Testis (tissue), 3 donors: ENCODE measurements around the gene FLNB. TPM values are rescaled to one million over a fixed set of nuclear protein-coding genes. Genes with fewer than 3 reads are reported as not detected.

ENCODE experiments used
- DNase-seq: peaks from one replicate; pipeline ENCODE4 v3.0.0-alpha.2; 2019
- H3K27ac ChIP-seq, 2 donors: fragments of 200-600 bp; sonication (generic); one replicate each; pipeline ENCODE4 v1.5.1; 2019
- H3K27me3 ChIP-seq: fragments of 200-600 bp; sonication (generic); one replicate; pipeline ENCODE4 v1.5.1; 2019
- H3K36me3 ChIP-seq: fragments of 200-600 bp; sonication (generic); one replicate; pipeline ENCODE4 v1.5.1; 2017; ENCODE audit warnings: low read depth; ENCODE audit errors: missing control alignments
- H3K4me1 ChIP-seq: fragments of 200-600 bp; sonication (generic); one replicate; pipeline ENCODE4 v1.5.1; 2019
- H3K4me3 ChIP-seq, 2 donors: fragments of 200-600 bp; sonication (generic); one replicate each; pipeline ENCODE4 v1.5.1; 2017 to 2019
- H3K9me3 ChIP-seq: fragments of 200-600 bp; sonication (generic); one replicate; pipeline ENCODE4 v1.5.1; 2017
- CTCF ChIP-seq, 3 experiments: fragments of 450-650 bp in 2 of 3; fragments of 200-600 bp in 1 of 3; sonication (generic) in 1 of 3; IDR thresholded peaks; one replicate each; pipeline ENCODE4 v1.5.1; 2016 to 2019; ENCODE audit warnings: antibody characterized with exemption in 3 of 3, mild to moderate bottlenecking in 2 of 3, moderate library complexity in 1 of 3
- POLR2A ChIP-seq: fragments of 450-650 bp; IDR thresholded peaks from one replicate; pipeline ENCODE4 v1.6.1; 2017; ENCODE audit warnings: antibody characterized with exemption, mild to moderate bottlenecking, moderate library complexity
- WGBS, 2 donors: methylation state at CpG; one replicate each; pipeline ENCODE4 v1.1.5; 2018; 5-methylcytosine and 5-hydroxymethylcytosine counted together
- intact Hi-C: fragments of 100-400 bp; cut with DNase I; formaldehyde crosslinking; loops from one replicate; pipeline ENCODE4 v1.15.1; 2023; ENCODE audit warnings: low total_unique reads
- polyA plus RNA-seq: library from polyadenylated mRNA; stranded (reverse); fragments of 350-450 nt; fragmentation: Illumina TruSeq; extraction: RNeasy Lipid Tissue Mini Kit (QIAGEN cat#74804); gene quantifications from one replicate; pipeline ENCODE4 v1.2.3, GENCODE V29; 2014; ENCODE audit warnings: low read depth, low replicate concordance; ENCODE audit not compliant: insufficient read depth
- total RNA-seq, 2 donors: library from RNA; depleted of rRNA; stranded (reverse); fragments of >200 nt; gene quantifications; one replicate each; pipeline ENCODE4 v1.2.3, GENCODE V29; 2016

FLNB gene
- total and polyA plus RNA-seq, 3 donors from 2014 or later = 105 to 199 (median 166) TPM

GRCh38 chr3:58034738-58035523 is 26.7 kb downstream of the FLNB start:
- Histone ChIP-seq H3K27me3 (no peaks in the 10 kb centered on the region), H3K4me1 (peaks cover 15% of the 10 kb centered on the region), H3K27ac (no peak overlapping the region), H3K36me3 (no peaks in the 10 kb centered on the region), H3K4me3 (no peak overlapping the region), H3K9me3 (no peaks in the 10 kb centered on the region)
- no peak for DNase-seq
- intact Hi-C loops = no loop called here
- no peak for TF ChIP-seq CTCF (IDR thresholded peaks at IDR 0.05)
- 80 to 87% methylated on average over 4 to 6 of the region's 6 CpGs for WGBS, 2 donors

- TF ChIP-seq POLR2A (no peak), CTCF (IDR thresholded peaks at IDR 0.05) (no peak)
- no peak for DNase-seq
- Histone ChIP-seq H3K4me1 (peaks cover 20% of the 10 kb centered on the region), H3K27me3 (no peaks in the 10 kb centered on the region), H3K9me3 (no peaks in the 10 kb centered on the region), H3K36me3 (no peaks in the 10 kb centered on the region), H3K4me3 (no peak overlapping the region), H3K27ac (no peak overlapping the region)
- 62 to 66% methylated on average over 11 of the region's 11 CpGs for WGBS, 2 donors
- intact Hi-C loops = no loop called here
Observed at GRCh38 chr3:58035524-58036255, 27.5 kb downstream of the FLNB start.

GRCh38 chr3:58036293-58037032 is 28.2 kb downstream of the FLNB start:
- H3K4me3 ChIP-seq = no peak overlapping the region
- H3K27me3 ChIP-seq = no peaks in the 10 kb centered on the region
- DNase-seq = no peak
- peaks cover 23% of the 10 kb centered on the region for H3K4me1 ChIP-seq
- intact Hi-C loops = no loop called here
- TF ChIP-seq CTCF (IDR thresholded peaks at IDR 0.05) (no peak), POLR2A (no peak)
- H3K27ac ChIP-seq = no peak overlapping the region
- 66 to 67% methylated on average over 8 of the region's 8 CpGs for WGBS, 2 donors
- no peaks in the 10 kb centered on the region for H3K36me3 ChIP-seq
- H3K9me3 ChIP-seq = no peaks in the 10 kb centered on the region

GRCh38 chr3:58037141-58037910 is 29.1 kb downstream of the FLNB start:
- intact Hi-C loops = no loop called here
- H3K9me3 ChIP-seq = no peaks in the 10 kb centered on the region
- DNase-seq = no peak
- no peaks in the 10 kb centered on the region for H3K27me3 ChIP-seq
- peaks cover 32% of the 10 kb centered on the region for H3K4me1 ChIP-seq
- H3K36me3 ChIP-seq = no peaks in the 10 kb centered on the region
- no peak overlapping the region for H3K4me3 ChIP-seq
- WGBS, 2 donors = 95 to 96% methylated on average over 11 to 13 of the region's 13 CpGs
- H3K27ac ChIP-seq = no peak overlapping the region
- TF ChIP-seq CTCF (IDR thresholded peaks at IDR 0.05) = no peak
- no peak for TF ChIP-seq POLR2A
